T-cell (primary cell): ENCODE data around the gene TOX3. TPM values are rescaled to one million over a fixed set of nuclear protein-coding genes. Genes with fewer than 3 reads are reported as not detected.

Experiments used
- ATAC-seq, 4 experiments: fragments of 200-7000 bp in 3 of 4; fragments of 150-1000 bp in 1 of 4; cut with Tn5 transposase; replicated peaks in 1 of 4; 1 replicate in 3 of 4; 2 replicates in 1 of 4; pipeline ENCODE4 v1.10.0; 2021; ENCODE audit warnings: moderate library complexity in 3 of 4, mild to moderate bottlenecking in 2 of 4, moderate number of reproducible peaks in 1 of 4
- CTCF ChIA-PET, 2 donors: fragments of 300-600 bp; sonication (Branson Sonifier 250); formaldehyde crosslinking; loops; one replicate each; lab custom pipeline; 2022; ENCODE audit warnings: antibody characterized with exemption in 2 of 2; lab: Charles Lee
- POLR2A ChIA-PET, 2 donors: fragments of 300-600 bp; sonication (Branson Sonifier 250); formaldehyde crosslinking; loops; one replicate each; lab custom pipeline; 2022; ENCODE audit warnings: antibody characterized with exemption in 2 of 2; lab: Charles Lee
- DNase-seq, 35 experiments: peaks; one replicate each; pipeline versions ENCODE4 v3.0.0 to v3.0.0-alpha.2; 2013 to 2023
- H3K27ac ChIP-seq: one replicate; pipeline ENCODE4 v1.5.1; 2013; ENCODE audit warnings: low read length
- H3K27me3 ChIP-seq, 2 experiments: replicated peaks in 1 of 2; 1 replicate in 1 of 2; 2 replicates in 1 of 2; pipeline versions ENCODE4 v1.6.1 to v1.7.0; 2013; ENCODE audit warnings: low read length in 1 of 2, mixed read lengths in 1 of 2; ENCODE audit not compliant: control insufficient read depth in 2 of 2, insufficient read depth in 2 of 2; ENCODE audit errors: extremely low read depth in 1 of 2
- H3K36me3 ChIP-seq, 2 donors: 1 replicate in 1 of 2; 2 replicates in 1 of 2; pipeline versions ENCODE4 v1.6.1 to v1.7.0; 2013; ENCODE audit warnings: low read length in 1 of 2; ENCODE audit not compliant: control insufficient read depth in 2 of 2, insufficient read depth in 1 of 2; ENCODE audit errors: extremely low read depth in 1 of 2
- H3K4me1 ChIP-seq, 2 experiments: 1 replicate in 1 of 2; 2 replicates in 1 of 2; pipeline versions ENCODE4 v1.6.1 to v1.7.0; 2013; ENCODE audit warnings: low read length in 2 of 2, mixed read lengths in 1 of 2; ENCODE audit not compliant: insufficient read depth in 2 of 2, control insufficient read depth in 1 of 2; ENCODE audit errors: extremely low read depth in 1 of 2
- H3K4me3 ChIP-seq, 2 donors: 1 replicate in 1 of 2; 2 replicates in 1 of 2; pipeline versions ENCODE4 v1.5.1 to v1.7.0; 2013; ENCODE audit warnings: mild to moderate bottlenecking in 2 of 2, low read length in 1 of 2, moderate library complexity in 1 of 2; ENCODE audit not compliant: control insufficient read depth in 1 of 2; ENCODE audit errors: extremely low read depth in 1 of 2
- H3K9me3 ChIP-seq: 2 replicates; pipeline ENCODE4 v1.7.0; 2013
- H3K27ac Mint-ChIP-seq, 2 donors: one replicate each; pipeline ENCODE4 v1.8.0; 2020 to 2021; ENCODE audit warnings: mild to moderate bottlenecking in 2 of 2, mixed read lengths in 2 of 2
- H3K27me3 Mint-ChIP-seq, 2 donors: one replicate each; pipeline ENCODE4 v1.8.0; 2021 to 2022; ENCODE audit warnings: mixed read lengths in 2 of 2
- H3K36me3 Mint-ChIP-seq: one replicate; pipeline ENCODE4 v1.8.0; 2021; ENCODE audit warnings: mixed read lengths
- H3K4me1 Mint-ChIP-seq, 3 donors: one replicate each; pipeline ENCODE4 v1.8.0; 2020 to 2022; ENCODE audit warnings: mixed read lengths in 3 of 3, mild to moderate bottlenecking in 1 of 3
- H3K4me3 Mint-ChIP-seq, 3 donors: one replicate each; pipeline ENCODE4 v1.8.0; 2020 to 2022; ENCODE audit warnings: mild to moderate bottlenecking in 3 of 3, mixed read lengths in 3 of 3, moderate library complexity in 3 of 3
- H3K9me3 Mint-ChIP-seq, 3 donors: one replicate each; pipeline ENCODE4 v1.8.0; 2020 to 2022; ENCODE audit warnings: mixed read lengths in 3 of 3
- WGBS: methylation state at CpG from one replicate; pipeline ENCODE4 v1.1.5; 2013; ENCODE audit warnings: missing lambda C conversion rate; ENCODE audit not compliant: insufficient coverage; 5-methylcytosine and 5-hydroxymethylcytosine counted together
- total RNA-seq, 35 experiments: library from RNA in 6 of 35; stranded (reverse) in 6 of 35; fragments of 120-200 nt in 1 of 35; gene quantifications; one replicate each; pipeline versions ENCODE4 v1.2.1 to v1.2.4 and lab custom pipeline; 2013 to 2026

Gene TOX3
- total RNA-seq (under 1 TPM in 2 of 5 donors, not detected in 3; 0.09 to 0.10 TPM), total RNA-seq (lab: John Stamatoyannopoulos, UW) (0 to 0.09 (median 0) reads per million in 29 experiments)
- total RNA-seq (2013): 0.04 TPM

DNA sequence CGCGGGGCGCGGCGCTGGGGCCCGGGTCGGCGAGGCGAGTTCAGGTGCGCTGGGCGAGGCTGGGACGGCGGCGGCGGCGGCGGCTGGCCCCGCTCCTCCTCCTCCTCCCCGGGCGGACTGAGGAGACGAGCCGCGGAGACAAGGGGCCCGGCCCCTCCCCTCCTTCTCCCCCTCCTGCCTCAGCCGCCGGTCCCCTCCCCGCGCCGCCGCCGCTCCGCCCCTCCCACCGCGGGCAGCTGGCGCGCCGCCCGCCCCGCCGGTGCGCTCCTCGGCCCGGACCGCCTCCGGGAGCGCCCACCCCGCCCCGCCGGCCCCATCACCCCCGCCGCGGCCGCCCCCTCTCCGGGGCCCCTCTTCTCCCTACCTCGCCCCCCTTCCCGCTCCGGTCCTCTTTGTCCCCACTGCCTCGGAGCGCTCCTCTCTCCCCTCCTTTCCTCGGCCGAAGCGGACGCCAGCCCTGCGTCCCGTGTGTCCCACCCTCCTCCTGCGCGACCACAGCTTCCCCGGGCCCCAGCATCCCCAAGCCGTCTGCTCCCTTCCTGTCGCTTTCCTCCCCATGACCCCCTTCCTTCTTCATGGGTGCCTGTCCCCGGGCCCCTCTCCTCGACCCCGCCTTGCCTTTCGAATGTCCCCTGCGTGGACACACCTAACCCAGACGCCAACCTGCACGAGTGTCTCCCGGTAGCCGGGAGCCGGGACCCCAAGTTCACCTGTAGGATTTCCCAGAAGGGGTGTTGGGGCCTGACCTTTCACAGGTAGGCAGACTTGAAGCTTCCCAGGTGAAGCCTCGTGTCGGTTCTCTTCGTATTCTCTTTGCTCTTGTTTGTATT is at the start of gene TOX3:
TOX3 (minus strand) TSS at position 140 of the 830 bp plus-strand sequence. CDS start 420 bp downstream, outside the sequence.
- 4% methylated on average over 51 of the region's 83 CpGs for WGBS
- Histone ChIP-seq H3K4me1 (no peaks in the 10 kb centered on the region), H3K27me3 (peaks cover 22 to 23% of the 10 kb centered on the region in 2 experiments), H3K36me3 (no peaks in the 10 kb centered on the region), H3K4me3 (no peak within 1 kb of the TSS), H3K9me3 (no peaks in the 10 kb centered on the region), H3K27ac (no peak within 1 kb of the TSS)
- no peaks in the 10 kb centered on the region for H3K9me3 Mint-ChIP-seq
- no peaks in the 10 kb centered on the region for H3K36me3 Mint-ChIP-seq
- H3K27ac Mint-ChIP-seq: no peak within 1 kb of the TSS
- POLR2A ChIA-PET: no interaction called here
- peak within 1 kb of the TSS in 1 of 3 donors; percentile 59 for H3K4me3 Mint-ChIP-seq
- no peak for DNase-seq
- CTCF ChIA-PET: no interaction called here
- H3K4me1 Mint-ChIP-seq: peaks cover 8 to 10% (median 10%) of the 10 kb centered on the region in 3 donors
- H3K27me3 Mint-ChIP-seq: peaks cover 40 to 43% of the 10 kb centered on the region in 2 donors
- ATAC-seq: no peak

DNA sequence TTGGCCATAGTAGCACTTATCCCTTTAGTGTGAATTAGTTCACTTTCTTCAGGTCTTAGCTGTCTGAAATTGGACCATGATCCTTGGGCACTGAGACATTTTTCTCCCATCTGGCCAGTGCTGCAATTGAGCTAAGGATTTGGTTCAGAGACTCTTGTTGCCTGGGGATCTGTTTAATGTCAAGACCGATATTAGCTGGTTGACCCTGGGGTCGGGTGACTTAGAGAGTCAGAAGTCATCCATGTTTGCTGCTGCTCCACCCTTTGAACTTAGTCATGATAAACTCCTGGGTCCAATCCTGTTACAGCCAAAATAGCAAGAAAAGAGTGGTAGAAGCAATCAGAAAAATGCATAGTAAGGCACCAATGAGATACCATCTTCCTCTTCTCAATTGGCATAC is 45.8 kb upstream of the TOX3 start:
- no peak for ATAC-seq

DNA sequence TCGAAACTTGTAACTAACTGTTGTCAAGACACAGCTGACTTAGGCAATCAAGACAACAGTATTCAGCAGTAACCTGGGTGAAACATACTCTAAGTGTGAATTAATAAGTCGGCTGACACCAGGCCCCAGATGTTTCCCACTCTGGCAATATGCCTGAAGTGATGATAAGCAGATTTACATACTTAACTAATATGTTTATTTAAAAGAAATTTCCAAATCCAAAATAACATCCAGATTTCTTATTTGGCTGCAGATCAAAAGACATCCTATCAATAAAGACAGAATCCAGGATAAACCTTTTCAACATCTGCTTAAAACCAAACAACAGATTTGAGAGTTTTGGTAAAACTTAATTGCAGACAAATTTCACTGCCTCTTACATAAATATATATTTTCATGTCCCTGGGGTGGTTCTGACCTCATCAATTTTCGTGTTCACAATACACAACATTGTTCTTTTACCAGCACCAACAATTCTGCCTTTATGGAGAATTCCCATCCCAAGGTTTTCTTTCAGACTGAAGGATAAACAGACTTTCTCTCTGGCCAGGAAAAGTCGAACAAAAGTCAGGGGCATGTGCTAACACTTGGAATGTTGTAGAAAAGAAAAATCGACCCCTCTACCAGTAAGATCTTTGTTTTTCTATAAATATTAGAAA is 45.1 kb upstream of the TOX3 start:
- H3K27me3 Mint-ChIP-seq: no peaks in the 10 kb centered on the region
- POLR2A ChIA-PET: no interaction called here
- CTCF ChIA-PET: no interaction called here

More for the DNA sequence above, 45.8 kb upstream of the TOX3 start:
- 80% methylated on average over 1 of the region's 2 CpGs for WGBS
- Histone ChIP-seq H3K27me3 (peaks cover 0 to 2% of the 10 kb centered on the region in 2 experiments), H3K36me3 (no peaks in the 10 kb centered on the region), H3K27ac (no peak overlapping the region), H3K4me1 (no peaks in the 10 kb centered on the region), H3K9me3 (no peaks in the 10 kb centered on the region), H3K4me3 (no peak overlapping the region)
- ChIA-PET POLR2A (no interaction called here), CTCF (no interaction called here)
- H3K27ac Mint-ChIP-seq: no peak overlapping the region
- H3K4me3 Mint-ChIP-seq: no peak overlapping the region
- no peak for DNase-seq
- no peaks in the 10 kb centered on the region for H3K27me3 Mint-ChIP-seq
- no peaks in the 10 kb centered on the region for H3K4me1 Mint-ChIP-seq
- peaks cover 0 to 6% (median 5%) of the 10 kb centered on the region in 3 donors for H3K9me3 Mint-ChIP-seq
- no peaks in the 10 kb centered on the region for H3K36me3 Mint-ChIP-seq

DNA sequence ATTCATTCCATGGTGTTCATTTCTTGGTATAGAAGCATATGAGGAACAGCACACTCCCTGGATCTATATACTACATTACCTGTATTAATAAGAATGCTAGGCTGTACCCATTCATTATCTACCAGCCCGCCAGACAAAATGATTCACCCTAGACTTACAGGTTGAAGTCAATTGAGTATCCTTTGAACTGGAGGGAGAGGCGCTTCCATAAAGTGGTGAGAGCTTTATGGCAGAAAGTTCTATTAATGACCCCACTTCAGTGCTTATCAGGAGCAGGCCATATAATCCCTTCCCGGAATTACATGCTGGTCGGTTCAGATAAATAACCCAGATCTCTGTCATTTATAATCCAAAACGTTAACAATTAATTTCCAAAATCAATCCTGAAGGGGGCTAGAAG is 44.5 kb upstream of the TOX3 start:
- POLR2A ChIA-PET: no interaction called here
- Mint-ChIP-seq H3K27ac (no peak overlapping the region), H3K36me3 (no peaks in the 10 kb centered on the region), H3K27me3 (no peaks in the 10 kb centered on the region), H3K4me3 (no peak overlapping the region), H3K9me3 (peaks cover 0 to 6% (median 5%) of the 10 kb centered on the region in 3 donors), H3K4me1 (no peaks in the 10 kb centered on the region)
- H3K27ac ChIP-seq: no peak overlapping the region
- H3K4me3 ChIP-seq: no peak overlapping the region
- DNase-seq (no peak), ATAC-seq (no peak)
- CTCF ChIA-PET: no interaction called here
- 55% methylated on average over 3 of the region's 5 CpGs for WGBS
- no peaks in the 10 kb centered on the region for H3K36me3 ChIP-seq
- peaks cover 0 to 2% of the 10 kb centered on the region in 2 experiments for H3K27me3 ChIP-seq
- no peaks in the 10 kb centered on the region for H3K4me1 ChIP-seq
- no peaks in the 10 kb centered on the region for H3K9me3 ChIP-seq

More for the DNA sequence above, 45.1 kb upstream of the TOX3 start:
- no peak overlapping the region for H3K27ac Mint-ChIP-seq
- H3K4me1 ChIP-seq: no peaks in the 10 kb centered on the region
- no peaks in the 10 kb centered on the region for H3K9me3 ChIP-seq
- H3K27ac ChIP-seq: no peak overlapping the region
- ATAC-seq (no peak), DNase-seq (no peak)
- WGBS: 17% methylated on average over 1 of the region's 5 CpGs
- no peaks in the 10 kb centered on the region for H3K36me3 ChIP-seq
- no peaks in the 10 kb centered on the region for H3K4me1 Mint-ChIP-seq
- H3K4me3 ChIP-seq: no peak overlapping the region
- H3K4me3 Mint-ChIP-seq: no peak overlapping the region
- no peaks in the 10 kb centered on the region for H3K36me3 Mint-ChIP-seq
- H3K27me3 ChIP-seq: peaks cover 0 to 2% of the 10 kb centered on the region in 2 experiments
- H3K9me3 Mint-ChIP-seq: peaks cover 0 to 6% (median 5%) of the 10 kb centered on the region in 3 donors

DNA sequence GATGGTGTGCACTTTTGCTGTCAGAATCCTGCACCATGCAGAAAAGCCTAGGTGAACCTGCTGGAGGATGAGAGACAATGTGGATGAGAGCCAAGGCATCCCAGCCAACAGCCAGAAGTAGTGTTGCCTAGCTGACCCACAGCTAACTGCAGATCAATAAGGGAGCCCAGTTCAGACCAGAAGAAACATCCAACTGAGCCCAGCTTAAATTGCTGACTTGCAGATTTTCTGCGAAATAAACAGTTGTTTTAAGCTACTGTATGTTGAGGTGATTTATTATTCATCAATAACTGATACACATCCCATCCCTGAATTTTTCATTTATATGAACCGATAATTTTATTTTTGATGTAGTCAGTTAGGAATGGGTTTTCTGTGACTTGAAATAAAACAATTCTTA is 39.2 kb upstream of the TOX3 start:
- ChIA-PET POLR2A (no interaction called here), CTCF (no interaction called here)
- ATAC-seq: no peak
- H3K9me3 ChIP-seq: no peaks in the 10 kb centered on the region
- no CpG with 5 or more reads among the region's 2 CpGs for WGBS
- Mint-ChIP-seq H3K27me3 (no peaks in the 10 kb centered on the region), H3K9me3 (peaks cover 0 to 7% (median 0%) of the 10 kb centered on the region in 3 donors), H3K27ac (no peak overlapping the region), H3K36me3 (no peaks in the 10 kb centered on the region), H3K4me3 (no peak overlapping the region), H3K4me1 (no peaks in the 10 kb centered on the region)
- DNase-seq: no peak
- H3K4me3 ChIP-seq: no peak overlapping the region
- no peaks in the 10 kb centered on the region for H3K36me3 ChIP-seq
- no peak overlapping the region for H3K27ac ChIP-seq
- no peaks in the 10 kb centered on the region for H3K4me1 ChIP-seq
- H3K27me3 ChIP-seq: peaks cover 0 to 2% of the 10 kb centered on the region in 2 experiments

DNA sequence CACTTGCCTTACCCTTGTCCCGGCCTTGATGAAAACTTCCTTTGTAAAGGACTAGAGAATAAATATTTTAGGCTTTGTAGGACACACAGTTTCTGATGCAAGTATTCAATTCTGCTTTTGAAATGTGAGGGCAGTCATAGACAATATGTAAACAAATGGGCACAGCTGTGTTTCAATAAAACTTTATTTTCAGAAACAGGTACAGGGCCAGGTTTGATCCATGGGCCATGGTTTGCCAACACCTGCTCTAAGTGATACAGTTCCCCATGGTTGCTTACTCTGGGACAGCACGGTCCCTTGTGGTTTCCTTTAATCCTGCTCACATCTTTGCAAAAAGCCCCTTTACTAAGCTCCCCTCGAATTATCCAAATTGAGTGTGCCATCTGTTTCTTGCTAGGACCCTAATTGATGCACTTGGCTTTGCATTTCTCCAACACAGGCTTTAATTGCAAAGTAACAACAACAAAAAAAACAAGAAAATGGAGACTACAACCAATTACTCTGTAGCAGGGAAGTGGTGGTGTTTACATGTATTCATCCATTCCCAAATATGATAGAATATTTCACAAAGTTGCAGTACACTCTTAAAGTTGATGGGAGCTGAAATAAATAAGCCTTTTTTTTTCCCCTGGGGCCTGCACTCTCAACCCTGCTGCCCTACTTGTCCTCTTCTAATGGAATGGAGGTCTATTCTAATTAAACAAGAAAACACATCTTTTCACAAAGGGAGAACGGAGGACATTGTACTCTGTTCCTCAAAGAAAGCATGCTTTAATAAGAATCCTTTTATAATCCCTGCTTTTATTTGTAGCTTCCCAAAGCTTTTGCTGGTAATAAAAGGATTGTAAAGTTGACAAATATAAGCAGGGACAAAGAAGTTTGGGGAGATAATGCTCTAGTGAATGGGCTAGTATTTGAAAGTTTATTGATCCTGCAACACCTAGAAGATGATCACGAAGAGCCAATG is 37.7 kb upstream of the TOX3 start:
- Histone ChIP-seq H3K36me3 (no peaks in the 10 kb centered on the region), H3K4me3 (no peak overlapping the region), H3K4me1 (no peaks in the 10 kb centered on the region), H3K9me3 (no peaks in the 10 kb centered on the region), H3K27ac (no peak overlapping the region), H3K27me3 (peaks cover 0 to 2% of the 10 kb centered on the region in 2 experiments)
- POLR2A ChIA-PET: no interaction called here
- Mint-ChIP-seq H3K36me3 (no peaks in the 10 kb centered on the region), H3K27me3 (no peaks in the 10 kb centered on the region), H3K4me3 (no peak overlapping the region), H3K9me3 (peaks cover 0 to 7% (median 0%) of the 10 kb centered on the region in 3 donors), H3K4me1 (no peaks in the 10 kb centered on the region), H3K27ac (no peak overlapping the region)
- DNase-seq (no peak), ATAC-seq (no peak)
- CTCF ChIA-PET: no interaction called here
- WGBS: no CpG with 5 or more reads among the region's 5 CpGs
